ENCODE measurements around the gene PARK7. TPM values are rescaled to one million over a fixed set of nuclear protein-coding genes. Genes with fewer than 3 reads are reported as not detected.
"Not testable (repeated sequence)": the region's sequence is repeated elsewhere in the genome, so short reads cannot be mapped to it uniquely, and the experiment has no call there.

Gene PARK7
- total and polyA plus RNA-seq, 2 experiments from 2014 or later, result 199 to 603 TPM

- Histone ChIP-seq H3K9me3 (ENCODE audit: low read depth) (no peaks in the 10 kb centered on the region), H3K36me3 (no peaks in the 10 kb centered on the region), H3K27me3 (no peaks in the 10 kb centered on the region), H3K27ac (no peak overlapping the region), H3K4me1 (ENCODE audit: low read depth) (no peaks in the 10 kb centered on the region), H3K4me3 (no peak overlapping the region)
- no peak for TF ChIP-seq CTCF (IDR thresholded peaks at IDR 0.05; ENCODE audit: low read depth, low read length)
- DNase-seq (ENCODE audit: low read depth in 1 of 2, low spot score in 1 of 2), result no peak
Measured at GRCh38 chr1:7919880-7920279, 41.6 kb upstream of the PARK7 start.

GRCh38 chr1:7921796-7922195 is 39.7 kb upstream of the PARK7 start:
- no peaks in the 10 kb centered on the region for H3K9me3 ChIP-seq (ENCODE audit: low read depth)
- no peak overlapping the region for H3K27ac ChIP-seq
- no peaks in the 10 kb centered on the region for H3K27me3 ChIP-seq
- H3K4me3 ChIP-seq, result no peak overlapping the region
- H3K4me1 ChIP-seq (ENCODE audit: low read depth), result no peaks in the 10 kb centered on the region
- no peak for TF ChIP-seq CTCF (IDR thresholded peaks at IDR 0.05; ENCODE audit: low read depth, low read length)
- no peaks in the 10 kb centered on the region for H3K36me3 ChIP-seq
- no peak for DNase-seq (ENCODE audit: low read depth in 1 of 2, low spot score in 1 of 2)

GRCh38 chr1:7922301-7922700 is 39.2 kb upstream of the PARK7 start:
- Histone ChIP-seq H3K4me1 (ENCODE audit: low read depth) (no peaks in the 10 kb centered on the region), H3K27me3 (no peaks in the 10 kb centered on the region), H3K36me3 (no peaks in the 10 kb centered on the region), H3K9me3 (ENCODE audit: low read depth) (no peaks in the 10 kb centered on the region), H3K27ac (no peak overlapping the region), H3K4me3 (no peak overlapping the region)
- peak in 1 of 2 donors; percentile 20 for DNase-seq (ENCODE audit: low read depth in 1 of 2, low spot score in 1 of 2)
- TF ChIP-seq CTCF (IDR thresholded peaks at IDR 0.05; ENCODE audit: low read depth, low read length), result no peak

GRCh38 chr1:7927061-7927460 is 34.5 kb upstream of the PARK7 start:
- H3K27me3 ChIP-seq; H3K4me3 ChIP-seq; DNase-seq (ENCODE audit: low read depth in 1 of 2, low spot score in 1 of 2); H3K36me3 ChIP-seq; H3K4me1 ChIP-seq (ENCODE audit: low read depth); H3K9me3 ChIP-seq (ENCODE audit: low read depth); H3K27ac ChIP-seq: not testable (repeated sequence)

GRCh38 chr1:7928247-7928646 is 33.3 kb upstream of the PARK7 start:
- TF ChIP-seq CTCF (IDR thresholded peaks at IDR 0.05; ENCODE audit: low read depth, low read length), result no peak
- Histone ChIP-seq H3K4me3 (no peak overlapping the region), H3K27ac (no peak overlapping the region), H3K9me3 (ENCODE audit: low read depth) (no peaks in the 10 kb centered on the region), H3K27me3 (no peaks in the 10 kb centered on the region), H3K4me1 (ENCODE audit: low read depth) (no peaks in the 10 kb centered on the region), H3K36me3 (no peaks in the 10 kb centered on the region)
- no peak for DNase-seq (ENCODE audit: low read depth in 1 of 2, low spot score in 1 of 2)

- no peaks in the 10 kb centered on the region for H3K27me3 ChIP-seq
- H3K4me1 ChIP-seq (ENCODE audit: low read depth), result no peaks in the 10 kb centered on the region
- no peak overlapping the region for H3K4me3 ChIP-seq
- no peaks in the 10 kb centered on the region for H3K36me3 ChIP-seq
- H3K27ac ChIP-seq, result no peak overlapping the region
- no peak for TF ChIP-seq CTCF (IDR thresholded peaks at IDR 0.05; ENCODE audit: low read depth, low read length)
- no peak for DNase-seq (ENCODE audit: low read depth in 1 of 2, low spot score in 1 of 2)
- no peaks in the 10 kb centered on the region for H3K9me3 ChIP-seq (ENCODE audit: low read depth)
Measured at GRCh38 chr1:7929637-7930036, 31.9 kb upstream of the PARK7 start.

Data from cardiac muscle cell (in vitro differentiated cells and primary cell).